GM19351 (cell line): ENCODE data around the gene ZNF791.
A peak's percentile ranks its signal among the peaks of the same experiment; 100 is the strongest.
"Not testable (repeated sequence)": the region's sequence is repeated elsewhere in the genome, so short reads cannot be mapped to it uniquely, and the experiment has no call there.

Experiments used
- ATAC-seq: cut with Tn5 transposase; IDR thresholded peaks from one replicate; pipeline ENCODE4 v1.9.1; 2021; ENCODE audit warnings: mild to moderate bottlenecking, moderate library complexity; ENCODE audit not compliant: unreplicated experiment

Gene ZNF791

DNA sequence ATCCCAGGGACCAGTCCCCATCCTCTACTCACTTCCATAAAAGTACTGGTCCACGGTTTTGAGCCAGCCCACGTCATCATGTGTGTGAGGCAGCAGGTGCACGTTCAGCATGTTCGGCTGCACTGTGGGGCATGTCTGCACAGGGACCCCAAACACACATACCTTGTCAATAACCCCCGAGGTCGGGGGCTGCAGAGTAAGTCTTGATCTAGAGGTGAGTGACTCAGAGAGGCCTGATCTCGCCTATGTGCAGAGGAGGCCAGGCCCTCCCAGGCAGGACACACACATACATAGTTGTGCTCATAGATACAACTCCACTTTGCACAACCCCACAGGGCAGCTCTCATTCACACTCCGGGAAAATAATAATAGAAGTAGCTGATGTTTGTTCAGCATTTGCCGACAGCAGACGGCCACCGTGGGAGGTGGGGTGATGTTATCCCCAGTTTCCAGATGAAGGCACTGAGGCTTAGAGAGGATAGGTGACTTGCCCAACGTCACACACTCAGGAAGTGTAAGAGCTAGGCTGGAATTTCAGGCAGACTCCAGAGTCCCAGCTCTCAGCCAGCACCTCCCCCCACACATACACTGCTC lies 55.0 kb downstream of the ZNF791 start:
- ATAC-seq: no peak

DNA sequence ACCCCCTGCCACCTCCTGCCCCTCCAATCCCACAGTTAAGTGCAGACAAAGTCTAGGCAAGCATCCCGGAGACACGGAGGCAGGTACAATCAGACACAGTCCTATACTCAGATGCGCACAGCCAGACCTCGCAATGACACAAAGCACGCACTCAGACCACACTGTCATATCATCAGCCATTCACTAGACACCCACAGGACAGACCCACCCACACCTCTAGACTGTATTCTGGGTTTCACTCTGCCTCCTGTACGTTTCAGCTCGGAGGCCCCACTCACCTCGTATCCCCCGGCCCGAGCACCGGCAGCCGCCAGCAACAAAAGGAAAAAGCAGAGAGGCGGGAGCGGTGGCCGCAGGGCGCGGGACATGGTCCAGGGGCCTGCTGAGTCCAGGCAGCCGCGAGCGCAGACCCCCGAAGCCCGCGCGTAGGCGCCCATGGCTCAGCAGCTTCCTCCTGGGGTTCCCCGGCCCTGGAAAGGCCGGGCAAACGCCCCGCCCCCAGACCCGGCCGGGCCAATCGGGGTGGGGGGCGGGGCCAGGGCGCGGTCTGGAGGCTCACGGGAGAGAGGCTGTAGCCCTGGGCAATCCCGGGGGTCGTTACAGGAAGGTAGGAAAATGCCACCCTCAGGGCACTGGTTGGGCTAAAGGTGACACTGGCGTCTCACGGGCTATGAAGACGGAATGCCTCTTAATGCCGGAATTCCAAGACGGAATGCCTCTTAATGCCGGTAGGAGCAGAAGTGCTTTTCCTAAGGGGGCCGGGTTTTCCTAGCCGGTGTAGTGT lies 55.7 kb downstream of the ZNF791 start, which contains the start of the genes MAN2B1 and WDR83:
MAN2B1 (minus strand) TSS at position 478 of the 784 bp plus-strand sequence; CDS start at position 437, 41 bp downstream.
WDR83 (plus strand) TSS at position 543 of the 784 bp plus-strand sequence. CDS start 2,984 bp downstream, outside the sequence.
- no peak for ATAC-seq

DNA sequence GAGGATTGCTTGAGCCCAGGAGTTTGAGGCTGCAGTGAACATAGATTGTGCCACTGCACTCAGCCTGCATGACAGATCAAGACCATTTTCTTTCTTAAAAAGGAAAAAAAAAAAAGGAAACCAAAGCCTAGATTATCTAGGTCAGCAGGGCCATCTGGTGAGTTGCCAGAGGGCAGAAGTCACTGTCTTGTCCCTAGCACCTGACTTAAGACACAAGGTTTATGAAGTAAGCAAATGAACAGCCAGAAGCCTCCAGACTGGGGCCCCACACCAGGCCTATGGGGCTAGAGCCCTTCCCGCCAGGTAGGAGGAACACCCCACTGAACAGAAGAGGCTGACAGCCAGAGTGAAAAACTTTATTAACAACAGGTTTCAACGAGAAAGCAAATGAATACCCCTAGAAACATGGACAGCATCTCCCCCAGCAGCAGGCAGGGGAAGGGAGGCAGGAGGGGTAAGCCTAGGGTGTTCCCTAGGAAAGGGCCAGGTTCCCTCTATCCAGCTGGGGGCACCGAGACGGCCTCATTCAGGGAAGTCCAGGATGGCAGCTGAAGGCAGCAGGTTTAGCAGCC lies 57.1 kb downstream of the ZNF791 start:
- ATAC-seq: no peak

- ATAC-seq: no peak
These were observed 57.6 kb downstream of the ZNF791 start for GRCh38 chr19:12668346-12668745.

DNA sequence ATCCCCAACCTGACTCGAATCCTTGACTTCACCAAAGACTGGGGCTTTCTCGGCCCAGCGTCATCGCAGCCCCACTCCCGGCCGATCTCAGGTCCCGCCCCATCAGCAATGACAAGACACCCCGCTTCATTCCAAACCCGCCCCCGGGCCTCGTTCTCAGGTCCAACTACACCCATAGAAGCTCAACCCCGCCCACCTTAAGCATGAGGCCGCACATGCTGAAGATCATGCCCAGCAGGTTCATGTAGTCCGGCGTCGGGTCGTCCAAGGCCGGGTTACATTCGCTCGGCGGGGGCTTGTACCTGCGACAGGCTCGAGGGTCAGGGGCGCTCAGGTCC lies 58.2 kb downstream of the ZNF791 start:
- no peak for ATAC-seq

- ATAC-seq: no peak
These were observed 58.8 kb downstream of the ZNF791 start for GRCh38 chr19:12669270-12670158.

DNA sequence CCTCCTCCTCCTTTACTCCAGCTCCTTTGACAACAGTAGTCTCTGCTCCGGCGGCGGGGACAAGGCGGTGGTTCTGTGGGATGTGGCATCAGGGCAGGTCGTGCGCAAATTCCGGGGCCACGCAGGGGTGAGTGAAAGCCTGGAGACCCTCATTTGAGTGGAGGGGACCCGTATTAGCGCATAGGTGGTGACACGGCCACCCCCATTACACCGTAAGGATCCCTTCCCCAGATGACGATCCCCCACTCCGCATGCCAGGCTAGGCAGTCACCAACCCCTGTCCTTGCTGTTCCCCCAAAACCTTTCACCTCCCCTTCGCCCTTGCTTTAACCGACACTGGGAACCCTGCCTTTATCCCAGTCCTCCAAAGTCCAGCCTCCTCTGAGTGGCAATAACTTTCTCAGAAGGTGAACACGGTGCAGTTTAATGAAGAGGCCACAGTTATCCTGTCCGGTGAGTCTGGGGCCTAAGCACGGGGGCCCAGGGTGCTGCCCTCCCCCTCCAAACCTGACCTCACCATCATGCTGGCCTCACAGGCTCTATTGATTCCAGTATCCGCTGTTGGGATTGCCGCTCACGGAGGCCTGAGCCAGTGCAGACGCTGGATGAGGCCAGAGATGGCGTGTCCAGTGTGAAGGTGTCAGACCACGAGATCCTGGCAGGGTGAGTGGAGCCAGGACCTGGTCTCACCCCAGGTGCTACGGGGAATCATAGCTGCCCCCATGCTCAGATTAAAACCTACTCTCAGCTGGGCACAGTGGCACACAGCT lies 59.6 kb downstream of the ZNF791 start:
- ATAC-seq: no peak

GRCh38 chr19:12672744-12673143 lies 62.0 kb downstream of the ZNF791 start:
- ATAC-seq: no peak

- ATAC-seq: no peak
These were observed 64.7 kb downstream of the ZNF791 start for GRCh38 chr19:12675399-12675798.

DNA sequence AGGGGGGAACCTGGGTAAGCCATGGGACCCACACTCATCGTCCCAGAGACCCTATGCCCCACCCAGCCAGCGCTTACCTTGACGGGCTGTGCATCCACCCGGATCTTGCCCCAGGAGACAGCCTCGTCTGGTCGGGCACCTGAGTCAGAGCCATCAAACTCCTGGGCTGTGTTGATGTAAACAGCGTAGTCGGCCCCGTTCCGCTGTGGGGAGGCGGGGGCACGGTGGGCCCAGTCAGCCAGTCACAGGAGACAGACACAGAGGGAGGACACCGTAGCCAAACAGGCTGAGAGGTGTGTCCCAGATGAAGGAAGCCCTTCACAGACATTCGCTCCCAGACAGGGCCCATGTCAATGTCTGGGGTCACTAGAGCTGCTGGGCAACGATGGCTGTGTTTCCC lies 65.2 kb downstream of the ZNF791 start:
- no peak for ATAC-seq

DNA sequence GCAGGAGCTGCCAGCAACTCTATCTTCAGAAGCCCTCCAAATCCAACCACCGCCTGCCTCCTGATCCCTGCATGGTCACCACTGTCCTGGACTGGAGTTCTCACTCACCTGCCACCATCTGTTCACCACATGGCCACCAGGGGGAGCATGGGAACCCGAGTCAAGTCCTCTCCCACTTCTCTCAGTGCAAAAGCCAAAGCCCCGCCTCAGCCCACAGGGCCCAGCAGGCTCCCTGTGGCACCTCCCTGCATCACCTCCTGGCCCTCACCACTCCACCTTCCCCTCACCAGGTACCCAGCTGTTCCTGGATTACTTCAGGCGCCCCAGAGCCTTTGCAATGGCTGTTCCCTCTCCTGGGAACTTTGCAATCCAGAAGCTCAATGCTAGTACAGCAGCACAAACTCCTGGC lies 65.7 kb downstream of the ZNF791 start:
- no peak for ATAC-seq

DNA sequence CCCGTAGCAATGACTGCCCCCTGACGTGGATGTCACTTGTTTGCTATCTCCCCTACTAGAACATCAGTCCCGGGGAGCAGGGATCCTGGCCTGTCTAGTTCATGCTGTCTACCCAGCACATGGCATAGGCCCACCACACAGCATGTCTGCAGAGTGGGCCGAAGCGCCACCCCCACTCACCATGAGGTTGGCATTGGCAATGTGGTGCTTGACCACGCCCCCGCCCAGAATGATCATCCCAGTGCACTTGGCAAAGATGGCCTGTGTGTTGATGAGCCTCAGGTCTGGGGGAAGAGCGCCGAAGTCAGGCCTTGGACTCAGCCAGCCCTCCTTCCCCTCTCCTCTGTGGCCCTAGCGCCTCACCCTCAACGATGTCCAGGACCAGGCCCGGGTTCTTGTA lies 66.2 kb downstream of the ZNF791 start:
- ATAC-seq: no peak

- ATAC-seq: not testable (repeated sequence)
These were observed 67.3 kb downstream of the ZNF791 start for GRCh38 chr19:12678039-12678438.

- ATAC-seq: no peak
These were observed 69.3 kb downstream of the ZNF791 start for GRCh38 chr19:12680034-12680433.

- peak; percentile 66 for ATAC-seq
These were observed 70.6 kb downstream of the ZNF791 start, which contains the start of gene DHPS for GRCh38 chr19:12681074-12681987. DHPS (minus strand) TSS chr19:12681880; CDS start chr19:12681766, 114 bp downstream.
